ENCODE measurements around the gene ZNF529.
"Not testable (repeated sequence)": the region's sequence is repeated elsewhere in the genome, so short reads cannot be mapped to it uniquely, and the experiment has no call there.

Gene ZNF529

DNA sequence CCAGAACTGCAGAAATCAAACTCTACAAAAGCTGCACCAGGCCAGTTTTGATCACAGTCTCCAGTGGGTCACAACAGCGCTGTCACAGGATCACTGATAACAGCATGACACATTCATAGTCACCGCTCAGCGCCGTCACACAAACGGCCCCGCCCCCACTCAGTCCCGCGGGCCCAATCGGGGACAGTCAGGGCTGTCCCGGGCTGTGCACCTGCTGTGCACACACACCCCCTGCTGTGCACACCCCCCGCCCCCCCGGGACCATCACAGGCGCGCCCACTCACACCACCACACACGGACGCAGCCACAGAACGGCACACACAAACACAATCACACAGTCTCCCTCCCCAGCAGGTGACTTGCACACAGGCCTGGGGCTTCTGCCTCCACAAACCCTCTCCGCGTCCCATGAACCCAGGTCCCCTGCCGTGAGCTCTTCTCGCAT, 31.6 kb upstream of the ZNF529 start:
- H3K36me3 ChIP-seq (ENCODE audit: control insufficient read depth, low read length), result no peaks in the 10 kb centered on the region
- H3K9me3 ChIP-seq (ENCODE audit: control insufficient read depth, insufficient read depth, low read length), result peaks cover 24% of the 10 kb centered on the region; the same call in 1 of the 2 replicates

DNA sequence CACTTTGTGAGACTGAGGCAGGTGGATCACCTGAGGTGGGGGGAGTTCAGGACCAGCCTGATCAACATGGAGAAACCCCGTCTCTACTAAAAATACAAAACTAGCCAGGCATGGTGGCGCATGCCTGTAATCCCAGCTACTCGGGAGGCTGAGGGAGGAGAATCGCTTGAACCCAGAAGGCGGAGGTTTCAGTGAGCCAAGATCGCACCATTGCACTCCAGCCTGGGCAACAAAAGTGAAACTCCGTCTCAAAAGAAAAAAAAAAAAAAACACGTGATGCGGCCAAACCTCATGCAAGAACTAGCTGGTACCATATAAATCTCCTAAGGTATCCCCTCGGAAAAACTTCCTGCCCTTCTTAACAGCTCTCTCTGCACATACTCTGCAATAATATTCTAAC, 29.6 kb upstream of the ZNF529 start:
- H3K79me2 ChIP-seq (ENCODE audit: control insufficient read depth, low read length), result not testable (repeated sequence)

More for the DNA sequence above, 31.6 kb upstream of the ZNF529 start:
- Histone ChIP-seq H3K79me2 (ENCODE audit: control insufficient read depth, low read length) (no peaks in the 10 kb centered on the region), H3K27ac (ENCODE audit: low read depth, low read length) (no peak overlapping the region), H4K20me1 (ENCODE audit: control insufficient read depth, insufficient read depth, low read depth, low read length) (no peaks in the 10 kb centered on the region), H3K4me3 (ENCODE audit: low read length) (no peak overlapping the region), H3K4me2 (ENCODE audit: low read length) (no peak overlapping the region), H3F3A (ENCODE audit: control insufficient read depth, insufficient read depth) (no peaks in the 10 kb centered on the region), H3K27me3 (ENCODE audit: control insufficient read depth, low read length) (no peaks in the 10 kb centered on the region), H3K4me1 (ENCODE audit: control insufficient read depth, low read length) (no peaks in the 10 kb centered on the region), H3K9me2 (replicated peaks; ENCODE audit: control insufficient read depth, low read length) (no peaks in the 10 kb centered on the region)
- TF ChIP-seq EZH2phosphoT487 (IDR thresholded peaks at IDR 0.05; ENCODE audit: borderline replicate concordance, low read length), result no peak
- TF ChIP-seq CTCF (IDR thresholded peaks at IDR 0.05; ENCODE audit: low read depth, low read length, poor library complexity, severe bottlenecking), result no peak

GRCh38 chr19:36579255-36579654, 6.2 kb upstream of the ZNF529 start:
- H3K27ac ChIP-seq (ENCODE audit: low read depth, low read length), result no peak overlapping the region
- no peaks in the 10 kb centered on the region for H3K9me2 ChIP-seq (replicated peaks; ENCODE audit: control insufficient read depth, low read length)
- no peak overlapping the region for H3K4me2 ChIP-seq (ENCODE audit: low read length)
- H3K4me1 ChIP-seq (ENCODE audit: control insufficient read depth, low read length), result peaks cover under 1% of the 10 kb centered on the region
- peaks cover 9% of the 10 kb centered on the region for H3K9me3 ChIP-seq (ENCODE audit: control insufficient read depth, insufficient read depth, low read length)
- no peak overlapping the region for H3K4me3 ChIP-seq (ENCODE audit: low read length)
- no peaks in the 10 kb centered on the region for H4K20me1 ChIP-seq (ENCODE audit: control insufficient read depth, insufficient read depth, low read depth, low read length)
- peaks cover 19% of the 10 kb centered on the region for H3K36me3 ChIP-seq (ENCODE audit: control insufficient read depth, low read length)
- no peaks in the 10 kb centered on the region for H3F3A ChIP-seq (ENCODE audit: control insufficient read depth, insufficient read depth)
- peaks cover 4% of the 10 kb centered on the region; the same call in 1 of the 2 replicates for H3K79me2 ChIP-seq (ENCODE audit: control insufficient read depth, low read length)
- H3K27me3 ChIP-seq (ENCODE audit: control insufficient read depth, low read length), result no peaks in the 10 kb centered on the region
- TF ChIP-seq CTCF (IDR thresholded peaks at IDR 0.05; ENCODE audit: low read depth, low read length, poor library complexity, severe bottlenecking) (no peak), EZH2phosphoT487 (IDR thresholded peaks at IDR 0.05; ENCODE audit: borderline replicate concordance, low read length) (no peak)

More for the DNA sequence above, 29.6 kb upstream of the ZNF529 start:
- H3K27me3 ChIP-seq (ENCODE audit: control insufficient read depth, low read length); H4K20me1 ChIP-seq (ENCODE audit: control insufficient read depth, insufficient read depth, low read depth, low read length); H3K4me1 ChIP-seq (ENCODE audit: control insufficient read depth, low read length); H3K4me3 ChIP-seq (ENCODE audit: low read length); H3K36me3 ChIP-seq (ENCODE audit: control insufficient read depth, low read length); H3K4me2 ChIP-seq (ENCODE audit: low read length); H3F3A ChIP-seq (ENCODE audit: control insufficient read depth, insufficient read depth); H3K27ac ChIP-seq (ENCODE audit: low read depth, low read length); H3K9me2 ChIP-seq (replicated peaks; ENCODE audit: control insufficient read depth, low read length): not testable (repeated sequence)
- H3K9me3 ChIP-seq (ENCODE audit: control insufficient read depth, insufficient read depth, low read length), result peaks cover 22% of the 10 kb centered on the region; the same call in 1 of the 2 replicates

- H4K20me1 ChIP-seq (ENCODE audit: control insufficient read depth, insufficient read depth, low read depth, low read length), result no peaks in the 10 kb centered on the region
- TF ChIP-seq EZH2phosphoT487 (IDR thresholded peaks at IDR 0.05; ENCODE audit: borderline replicate concordance, low read length), result no peak
- TF ChIP-seq CTCF (IDR thresholded peaks at IDR 0.05; ENCODE audit: low read depth, low read length, poor library complexity, severe bottlenecking), result no peak
- peaks cover 12% of the 10 kb centered on the region for H3K4me1 ChIP-seq (ENCODE audit: control insufficient read depth, low read length)
- H3K79me2 ChIP-seq (ENCODE audit: control insufficient read depth, low read length), result peaks cover 12% of the 10 kb centered on the region
- peaks cover 15% of the 10 kb centered on the region for H3K9me3 ChIP-seq (ENCODE audit: control insufficient read depth, insufficient read depth, low read length)
- H3F3A ChIP-seq (ENCODE audit: control insufficient read depth, insufficient read depth), result no peaks in the 10 kb centered on the region
- H3K9me2 ChIP-seq (replicated peaks; ENCODE audit: control insufficient read depth, low read length), result no peaks in the 10 kb centered on the region
- no peak overlapping the region for H3K4me2 ChIP-seq (ENCODE audit: low read length)
- no peak overlapping the region for H3K27ac ChIP-seq (ENCODE audit: low read depth, low read length)
- no peaks in the 10 kb centered on the region for H3K27me3 ChIP-seq (ENCODE audit: control insufficient read depth, low read length)
- H3K4me3 ChIP-seq (ENCODE audit: low read length), result no peak overlapping the region
- H3K36me3 ChIP-seq (ENCODE audit: control insufficient read depth, low read length), result peaks cover 19% of the 10 kb centered on the region
Observed at GRCh38 chr19:36577271-36577996, 4.3 kb upstream of the ZNF529 start.

All from DOHH2 (cell line).